Cardiac septum (tissue), 1 donor: ENCODE measurements around the gene DOK1. TPM values are rescaled to one million over a fixed set of nuclear protein-coding genes. Genes with fewer than 3 reads are reported as not detected.
A peak's percentile ranks its signal among the peaks of the same experiment; 100 is the strongest.

Source experiments
- DNase-seq: peaks from one replicate; pipeline ENCODE4 v3.0.0-alpha.2; 2020; ENCODE audit warnings: low spot score
- intact Hi-C: fragments of 100-400 bp; cut with DNase I; formaldehyde crosslinking; loops from one replicate; pipeline ENCODE4 v1.14.0; 2022
- long read RNA-seq: library from polyadenylated mRNA; unstranded; transcript quantifications from one replicate; pipeline ENCODE4 v2.0.0, GENCODE V29; 2021
- total RNA-seq: library from RNA; stranded (reverse); fragmentation: NEBNext Ultra II Directional; extraction: Animal tissue kit (Norgen Biotek cat#: 25700); gene quantifications from one replicate; pipeline ENCODE4 v1.2.1, GENCODE V29; 2021
- donor health status: DM: no; HTN: no; CAD: no.

The DOK1 gene
- total RNA-seq: 3.9 TPM
- long read RNA-seq, partial matches to known transcripts: 0 of 9 reads
- long read RNA-seq, other reads (novel, unspliced or antisense): 3 of 9 reads

GRCh38 chr2:74553892-74554819, at the start of gene DOK1, which contains the start of gene LOXL3:
TSS of gene DOK1 (plus strand) at chr2:74554720. CDS start at chr2:74554755, 35 bp downstream.
TSS of gene LOXL3 (minus strand) at chr2:74553942. CDS start at chr2:74552634, 1,308 bp downstream.
- DNase-seq: peak; percentile 96
- intact Hi-C loops: loop anchor here (1.0 kb wide), 1 partner anchor 25 kb away; the partner anchor contains the start of genes AUP1 and HTRA2

GRCh38 chr2:74505448-74506246, 48.9 kb upstream of the DOK1 start:
- intact Hi-C loops: no loop called here
- no peak for DNase-seq

GRCh38 chr2:74507145-74507925, 47.2 kb upstream of the DOK1 start, which contains the start of gene PCGF1:
TSS of gene PCGF1 (minus strand) at chr2:74507695. CDS start at chr2:74507668, 27 bp downstream.
- intact Hi-C loops: loop anchor here (1.0 kb wide), 1 partner anchor 22 kb away; the partner anchor contains the start of genes AUP1 and HTRA2
- DNase-seq: peak; percentile 99

- DNase-seq: no peak
- intact Hi-C loops: loop anchor here (1.0 kb wide), 1 partner anchor 21 kb away; the partner anchor contains the start of genes AUP1 and HTRA2
These were observed 46.5 kb upstream of the DOK1 start for GRCh38 chr2:74507926-74508520.

GRCh38 chr2:74510272-74510671, 44.2 kb upstream of the DOK1 start:
- intact Hi-C loops: no loop called here
- DNase-seq: no peak

- intact Hi-C loops: no loop called here
- no peak for DNase-seq
These were observed 43.2 kb upstream of the DOK1 start for GRCh38 chr2:74511104-74511989.

- DNase-seq: no peak
- intact Hi-C loops: no loop called here
These were observed 41.5 kb upstream of the DOK1 start for GRCh38 chr2:74512744-74513604.

GRCh38 chr2:74513605-74514367, 40.7 kb upstream of the DOK1 start:
- intact Hi-C loops: no loop called here
- DNase-seq: no peak

GRCh38 chr2:74514368-74515270, 39.9 kb upstream of the DOK1 start, which contains the start of gene TLX2:
TSS of gene TLX2 (plus strand) at chr2:74514450. CDS start at chr2:74514807, 357 bp downstream.
- DNase-seq: no peak
- intact Hi-C loops: no loop called here

- no peak for DNase-seq
- intact Hi-C loops: no loop called here
These were observed 39.1 kb upstream of the DOK1 start for GRCh38 chr2:74515271-74515980.

GRCh38 chr2:74515981-74516633, 38.4 kb upstream of the DOK1 start:
- peak; percentile 87 for DNase-seq
- intact Hi-C loops: no loop called here

GRCh38 chr2:74516650-74517049, 37.9 kb upstream of the DOK1 start:
- DNase-seq: no peak
- intact Hi-C loops: no loop called here

GRCh38 chr2:74522516-74522915, 32.0 kb upstream of the DOK1 start:
- peak; percentile 49 for DNase-seq
- intact Hi-C loops: loop anchor here (10.0 kb wide), 1 partner anchor 132 kb away; the partner anchor contains the start of gene SEMA4F

GRCh38 chr2:74524005-74524404, 30.5 kb upstream of the DOK1 start:
- intact Hi-C loops: loop anchor here (10.0 kb wide), 1 partner anchor 131 kb away; the partner anchor contains the start of gene SEMA4F
- DNase-seq: peak; percentile 36
